Kidney (tissue), 14 donors: Measurements from ENCODE around the gene C3orf70. TPM values are rescaled to one million over a fixed set of nuclear protein-coding genes. Genes with fewer than 3 reads are reported as not detected.
A peak's percentile ranks its signal among the peaks of the same experiment; 100 is the strongest.

Experiments
- DNase-seq, 5 donors: peaks; one replicate each; pipeline ENCODE4 v3.0.0-alpha.2; 2013 to 2020
- FAIRE-seq: peaks from 2 replicates; lab custom pipeline; 2012; peaks lifted over from hg19 to GRCh38; lab: Jason Lieb, UNC
- H3K27ac ChIP-seq, 2 donors: one replicate each; pipeline ENCODE4 v1.7.0; 2013; ENCODE audit warnings: low read depth in 2 of 2, low read length in 2 of 2, inconsistent platforms in 1 of 2
- H3K27me3 ChIP-seq: one replicate; pipeline ENCODE4 v1.7.1; 2013; ENCODE audit warnings: low read length, inconsistent platforms; ENCODE audit not compliant: control insufficient read depth, insufficient read depth
- H3K36me3 ChIP-seq, 3 donors: one replicate each; pipeline versions ENCODE4 v1.7.0 to v1.7.1; 2013; ENCODE audit warnings: low read length in 3 of 3, control low read depth in 1 of 3, inconsistent platforms in 1 of 3; ENCODE audit not compliant: insufficient read depth in 3 of 3, control insufficient read depth in 2 of 3
- H3K4me1 ChIP-seq, 3 donors: one replicate each; pipeline versions ENCODE4 v1.7.0 to v1.7.1; 2013; ENCODE audit warnings: low read length in 3 of 3, inconsistent platforms in 1 of 3, low read depth in 1 of 3; ENCODE audit not compliant: control insufficient read depth in 2 of 3, insufficient read depth in 2 of 3
- H3K4me3 ChIP-seq, 3 donors: one replicate each; pipeline versions ENCODE4 v1.7.0 to v1.8.1; 2013; ENCODE audit warnings: low read length in 3 of 3, control low read depth in 1 of 3, inconsistent platforms in 1 of 3
- H3K9ac ChIP-seq, 3 donors: one replicate each; pipeline versions ENCODE4 v1.7.0 to v1.7.1; 2013; ENCODE audit warnings: low read length in 3 of 3, control low read depth in 1 of 3, inconsistent platforms in 1 of 3
- H3K9me3 ChIP-seq, 3 donors: one replicate each; pipeline versions ENCODE4 v1.7.0 to v1.7.1; 2013; ENCODE audit warnings: low read length in 3 of 3, control low read depth in 1 of 3, inconsistent platforms in 1 of 3; ENCODE audit not compliant: control insufficient read depth in 2 of 3, insufficient read depth in 1 of 3
- CTCF ChIP-seq: IDR thresholded peaks from 3 replicates; pipeline ENCODE4 v1.5.1; 2012; ENCODE audit warnings: mild to moderate bottlenecking, moderate library complexity, borderline replicate concordance; ENCODE audit not compliant: insufficient read depth; ENCODE audit errors: extremely low read depth
- intact Hi-C: fragments of 100-400 bp; cut with DNase I; formaldehyde crosslinking; loops from one replicate; pipeline ENCODE4 v1.11.1; 2022
- polyA plus RNA-seq: library from polyadenylated mRNA; stranded (reverse); fragments of 350-450 nt; fragmentation: Illumina TruSeq; extraction: RNeasy Lipid Tissue Mini Kit (QIAGEN cat#74804); gene quantifications from one replicate; pipeline ENCODE4 v1.2.3, GENCODE V29; 2014; ENCODE audit warnings: low read depth, low replicate concordance; ENCODE audit not compliant: insufficient read depth
- total RNA-seq: library from RNA; stranded (reverse); fragmentation: NEBNext Ultra II Directional; extraction: Animal tissue kit (Norgen Biotek cat#: 25700); gene quantifications from one replicate; pipeline ENCODE4 v1.2.1, GENCODE V29; 2021
- donor health status: control.
- donor health status: control.
- donor health status: control.
- donor health status: control.
- donor health status: control.
- donor health status: DM: yes; HTN: yes; CAD: no.
- donor health status: Normal renal cell carcinoma (clear cell type).

C3orf70 gene
- total and polyA plus RNA-seq, 2 donors from 2014 or later: 0.69 to 2.8 TPM

GRCh38 chr3:185188816-185189215 is 36.0 kb upstream of the C3orf70 start:
- TF ChIP-seq CTCF: no peak
- intact Hi-C loops: no loop called here
- DNase-seq (no peak), FAIRE-seq (no peak)
- Histone ChIP-seq H3K36me3 (peaks cover 0 to 19% (median 10%) of the 10 kb centered on the region in 3 donors), H3K9ac (no peak overlapping the region), H3K4me1 (no peaks in the 10 kb centered on the region), H3K27ac (no peak overlapping the region), H3K4me3 (no peak overlapping the region), H3K27me3 (no peaks in the 10 kb centered on the region), H3K9me3 (no peaks in the 10 kb centered on the region)

DNA sequence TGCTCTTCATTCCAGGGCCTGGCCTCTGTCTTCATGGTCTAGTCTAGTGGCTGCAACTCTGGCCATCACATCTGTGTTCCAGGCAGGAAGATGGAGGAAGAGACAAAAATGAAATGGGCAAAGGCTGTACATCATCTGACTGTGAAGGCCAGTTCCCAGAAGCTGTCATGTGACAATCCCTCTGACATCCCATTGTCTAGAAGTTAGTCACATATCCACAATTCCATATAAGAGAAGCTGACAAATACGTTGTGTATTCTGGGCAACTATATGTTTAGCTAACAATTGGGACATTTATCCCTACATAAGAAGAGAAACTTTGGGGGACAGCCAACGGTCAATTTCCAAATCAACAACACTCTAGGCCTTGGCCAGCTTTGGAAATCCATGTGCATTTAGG is 34.5 kb upstream of the C3orf70 start:
- Histone ChIP-seq H3K4me1 (no peaks in the 10 kb centered on the region), H3K36me3 (peaks cover 0 to 10% (median 2%) of the 10 kb centered on the region in 3 donors), H3K9ac (no peak overlapping the region), H3K27ac (no peak overlapping the region), H3K27me3 (no peaks in the 10 kb centered on the region), H3K9me3 (no peaks in the 10 kb centered on the region), H3K4me3 (no peak overlapping the region)
- DNase-seq (no peak), FAIRE-seq (no peak)
- intact Hi-C loops: no loop called here
- TF ChIP-seq CTCF: no peak

GRCh38 chr3:185176750-185177359 is 24.0 kb upstream of the C3orf70 start:
- Histone ChIP-seq H3K36me3 (no peaks in the 10 kb centered on the region), H3K9ac (no peak overlapping the region), H3K27me3 (no peaks in the 10 kb centered on the region), H3K4me3 (no peak overlapping the region), H3K27ac (no peak overlapping the region), H3K9me3 (no peaks in the 10 kb centered on the region), H3K4me1 (no peaks in the 10 kb centered on the region)
- DNase-seq: peak in 4 of 5 donors; percentile 47 to 73 (median 60)
- TF ChIP-seq CTCF: peak; percentile 53
- peak; percentile 94 for FAIRE-seq
- intact Hi-C loops: no loop called here
